Measurements from ENCODE around the gene TRAF3IP1. TPM values are rescaled to one million over a fixed set of nuclear protein-coding genes. Genes with fewer than 3 reads are reported as not detected.

TRAF3IP1 gene
- total and polyA plus RNA-seq, 2 of the 13 experiments (the other 11 are each of a cell fraction or from before 2014, with no cell fraction given) = 4.1 to 12.9 TPM

DNA sequence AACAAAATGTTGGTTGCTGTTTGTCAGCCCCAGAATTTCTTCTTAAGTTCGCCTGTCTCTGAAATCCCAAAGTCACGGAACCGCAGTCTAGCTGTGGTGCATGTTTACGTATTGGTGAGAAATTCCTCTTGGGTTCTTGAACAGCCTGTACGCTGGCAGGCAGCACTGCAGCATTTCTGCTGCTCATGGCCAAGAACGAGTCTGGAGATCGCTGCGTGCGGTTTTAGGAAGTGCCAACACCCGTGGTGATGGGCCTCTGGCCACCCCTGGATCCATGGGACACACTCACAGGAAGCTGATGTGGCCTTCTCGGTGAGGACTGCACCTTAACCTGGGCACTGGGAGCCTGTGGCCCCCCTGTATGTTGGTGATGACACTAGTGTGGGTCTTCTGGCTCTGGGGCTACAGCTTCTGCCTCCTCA is 130.1 kb downstream of the TRAF3IP1 start (continued):
- no peak for TF ChIP-seq FOXP1 (IDR thresholded peaks at IDR 0.05)
- no peak for TF ChIP-seq FOXP1 (CRISPR knock-in tag; IDR thresholded peaks at IDR 0.05)
- no peak for TF ChIP-seq MAF1 (CRISPR knock-in tag; IDR thresholded peaks at IDR 0.05; ENCODE audit: borderline replicate concordance)
- TF ChIP-seq ZNF605 (CRISPR knock-in tag; IDR thresholded peaks at IDR 0.05) = 0 out of 2 replicates have a peak, but pooled peaks have one; percentile 6
- TF ChIP-seq, protein P1, sequence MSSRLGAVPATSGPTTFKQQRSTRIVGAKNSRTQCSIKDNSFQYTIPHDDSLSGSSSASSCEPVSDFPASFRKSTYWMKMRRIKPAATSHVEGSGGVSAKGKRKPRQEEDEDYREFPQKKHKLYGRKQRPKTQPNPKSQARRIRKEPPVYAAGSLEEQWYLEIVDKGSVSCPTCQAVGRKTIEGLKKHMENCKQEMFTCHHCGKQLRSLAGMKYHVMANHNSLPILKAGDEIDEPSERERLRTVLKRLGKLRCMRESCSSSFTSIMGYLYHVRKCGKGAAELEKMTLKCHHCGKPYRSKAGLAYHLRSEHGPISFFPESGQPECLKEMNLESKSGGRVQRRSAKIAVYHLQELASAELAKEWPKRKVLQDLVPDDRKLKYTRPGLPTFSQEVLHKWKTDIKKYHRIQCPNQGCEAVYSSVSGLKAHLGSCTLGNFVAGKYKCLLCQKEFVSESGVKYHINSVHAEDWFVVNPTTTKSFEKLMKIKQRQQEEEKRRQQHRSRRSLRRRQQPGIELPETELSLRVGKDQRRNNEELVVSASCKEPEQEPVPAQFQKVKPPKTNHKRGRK (CRISPR knock-in tag; IDR thresholded peaks at IDR 0.05) = no peak
- TF ChIP-seq MBNL3 (CRISPR knock-in tag; conservative IDR thresholded peaks at IDR 0.05) = no peak
- TF ChIP-seq, protein P2, sequence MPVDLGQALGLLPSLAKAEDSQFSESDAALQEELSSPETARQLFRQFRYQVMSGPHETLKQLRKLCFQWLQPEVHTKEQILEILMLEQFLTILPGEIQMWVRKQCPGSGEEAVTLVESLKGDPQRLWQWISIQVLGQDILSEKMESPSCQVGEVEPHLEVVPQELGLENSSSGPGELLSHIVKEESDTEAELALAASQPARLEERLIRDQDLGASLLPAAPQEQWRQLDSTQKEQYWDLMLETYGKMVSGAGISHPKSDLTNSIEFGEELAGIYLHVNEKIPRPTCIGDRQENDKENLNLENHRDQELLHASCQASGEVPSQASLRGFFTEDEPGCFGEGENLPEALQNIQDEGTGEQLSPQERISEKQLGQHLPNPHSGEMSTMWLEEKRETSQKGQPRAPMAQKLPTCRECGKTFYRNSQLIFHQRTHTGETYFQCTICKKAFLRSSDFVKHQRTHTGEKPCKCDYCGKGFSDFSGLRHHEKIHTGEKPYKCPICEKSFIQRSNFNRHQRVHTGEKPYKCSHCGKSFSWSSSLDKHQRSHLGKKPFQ (CRISPR knock-in tag; IDR thresholded peaks at IDR 0.05; ENCODE audit: insufficient replicate concordance) = no peak
- TF ChIP-seq, protein P3, sequence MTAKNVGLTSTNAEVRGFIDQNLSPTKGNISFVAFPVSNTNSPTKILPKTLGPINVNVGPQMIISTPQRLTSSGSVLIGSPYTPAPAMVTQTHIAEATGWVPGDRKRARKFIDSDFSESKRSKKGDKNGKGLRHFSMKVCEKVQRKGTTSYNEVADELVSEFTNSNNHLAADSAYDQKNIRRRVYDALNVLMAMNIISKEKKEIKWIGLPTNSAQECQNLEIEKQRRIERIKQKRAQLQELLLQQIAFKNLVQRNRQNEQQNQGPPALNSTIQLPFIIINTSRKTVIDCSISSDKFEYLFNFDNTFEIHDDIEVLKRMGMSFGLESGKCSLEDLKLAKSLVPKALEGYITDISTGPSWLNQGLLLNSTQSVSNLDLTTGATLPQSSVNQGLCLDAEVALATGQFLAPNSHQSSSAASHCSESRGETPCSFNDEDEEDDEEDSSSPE (CRISPR knock-in tag; IDR thresholded peaks at IDR 0.05) = no peak
- TF ChIP-seq, protein P4, sequence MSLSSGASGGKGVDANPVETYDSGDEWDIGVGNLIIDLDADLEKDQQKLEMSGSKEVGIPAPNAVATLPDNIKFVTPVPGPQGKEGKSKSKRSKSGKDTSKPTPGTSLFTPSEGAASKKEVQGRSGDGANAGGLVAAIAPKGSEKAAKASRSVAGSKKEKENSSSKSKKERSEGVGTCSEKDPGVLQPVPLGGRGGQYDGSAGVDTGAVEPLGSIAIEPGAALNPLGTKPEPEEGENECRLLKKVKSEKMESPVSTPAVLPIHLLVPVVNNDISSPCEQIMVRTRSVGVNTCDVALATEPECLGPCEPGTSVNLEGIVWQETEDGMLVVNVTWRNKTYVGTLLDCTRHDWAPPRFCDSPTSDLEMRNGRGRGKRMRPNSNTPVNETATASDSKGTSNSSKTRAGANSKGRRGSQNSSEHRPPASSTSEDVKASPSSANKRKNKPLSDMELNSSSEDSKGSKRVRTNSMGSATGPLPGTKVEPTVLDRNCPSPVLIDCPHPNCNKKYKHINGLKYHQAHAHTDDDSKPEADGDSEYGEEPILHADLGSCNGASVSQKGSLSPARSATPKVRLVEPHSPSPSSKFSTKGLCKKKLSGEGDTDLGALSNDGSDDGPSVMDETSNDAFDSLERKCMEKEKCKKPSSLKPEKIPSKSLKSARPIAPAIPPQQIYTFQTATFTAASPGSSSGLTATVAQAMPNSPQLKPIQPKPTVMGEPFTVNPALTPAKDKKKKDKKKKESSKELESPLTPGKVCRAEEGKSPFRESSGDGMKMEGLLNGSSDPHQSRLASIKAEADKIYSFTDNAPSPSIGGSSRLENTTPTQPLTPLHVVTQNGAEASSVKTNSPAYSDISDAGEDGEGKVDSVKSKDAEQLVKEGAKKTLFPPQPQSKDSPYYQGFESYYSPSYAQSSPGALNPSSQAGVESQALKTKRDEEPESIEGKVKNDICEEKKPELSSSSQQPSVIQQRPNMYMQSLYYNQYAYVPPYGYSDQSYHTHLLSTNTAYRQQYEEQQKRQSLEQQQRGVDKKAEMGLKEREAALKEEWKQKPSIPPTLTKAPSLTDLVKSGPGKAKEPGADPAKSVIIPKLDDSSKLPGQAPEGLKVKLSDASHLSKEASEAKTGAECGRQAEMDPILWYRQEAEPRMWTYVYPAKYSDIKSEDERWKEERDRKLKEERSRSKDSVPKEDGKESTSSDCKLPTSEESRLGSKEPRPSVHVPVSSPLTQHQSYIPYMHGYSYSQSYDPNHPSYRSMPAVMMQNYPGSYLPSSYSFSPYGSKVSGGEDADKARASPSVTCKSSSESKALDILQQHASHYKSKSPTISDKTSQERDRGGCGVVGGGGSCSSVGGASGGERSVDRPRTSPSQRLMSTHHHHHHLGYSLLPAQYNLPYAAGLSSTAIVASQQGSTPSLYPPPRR (CRISPR knock-in tag; IDR thresholded peaks at IDR 0.05; ENCODE audit: borderline replicate concordance) = no peak
- peak; percentile 62 for TF ChIP-seq ZBTB38 (CRISPR knock-in tag; IDR thresholded peaks at IDR 0.05)
- TF ChIP-seq ZNF737 (CRISPR knock-in tag; IDR thresholded peaks at IDR 0.05; ENCODE audit: borderline replicate concordance) = no peak
- TF ChIP-seq ZNF138 (CRISPR knock-in tag; IDR thresholded peaks at IDR 0.05; ENCODE audit: low read depth) = no peak
- TF ChIP-seq POGZ (CRISPR knock-in tag; IDR thresholded peaks at IDR 0.05) = no peak
- 0 out of 2 replicates have a peak, but pooled peaks have one; percentile 43 for TF ChIP-seq ZNF749 (CRISPR knock-in tag; IDR thresholded peaks at IDR 0.05; ENCODE audit: borderline replicate concordance)
- TF ChIP-seq, protein P5, sequence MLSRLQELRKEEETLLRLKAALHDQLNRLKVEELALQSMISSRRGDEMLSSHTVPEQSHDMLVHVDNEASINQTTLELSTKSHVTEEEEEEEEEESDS (CRISPR knock-in tag; IDR thresholded peaks at IDR 0.05; ENCODE audit: borderline replicate concordance) = no peak
- TF ChIP-seq FOXO1 (CRISPR knock-in tag; IDR thresholded peaks at IDR 0.05) = no peak
- TF ChIP-seq, protein P6, sequence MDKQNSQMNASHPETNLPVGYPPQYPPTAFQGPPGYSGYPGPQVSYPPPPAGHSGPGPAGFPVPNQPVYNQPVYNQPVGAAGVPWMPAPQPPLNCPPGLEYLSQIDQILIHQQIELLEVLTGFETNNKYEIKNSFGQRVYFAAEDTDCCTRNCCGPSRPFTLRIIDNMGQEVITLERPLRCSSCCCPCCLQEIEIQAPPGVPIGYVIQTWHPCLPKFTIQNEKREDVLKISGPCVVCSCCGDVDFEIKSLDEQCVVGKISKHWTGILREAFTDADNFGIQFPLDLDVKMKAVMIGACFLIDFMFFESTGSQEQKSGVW (CRISPR knock-in tag; IDR thresholded peaks at IDR 0.05; ENCODE audit: borderline replicate concordance) = no peak
- TF ChIP-seq, protein P7, sequence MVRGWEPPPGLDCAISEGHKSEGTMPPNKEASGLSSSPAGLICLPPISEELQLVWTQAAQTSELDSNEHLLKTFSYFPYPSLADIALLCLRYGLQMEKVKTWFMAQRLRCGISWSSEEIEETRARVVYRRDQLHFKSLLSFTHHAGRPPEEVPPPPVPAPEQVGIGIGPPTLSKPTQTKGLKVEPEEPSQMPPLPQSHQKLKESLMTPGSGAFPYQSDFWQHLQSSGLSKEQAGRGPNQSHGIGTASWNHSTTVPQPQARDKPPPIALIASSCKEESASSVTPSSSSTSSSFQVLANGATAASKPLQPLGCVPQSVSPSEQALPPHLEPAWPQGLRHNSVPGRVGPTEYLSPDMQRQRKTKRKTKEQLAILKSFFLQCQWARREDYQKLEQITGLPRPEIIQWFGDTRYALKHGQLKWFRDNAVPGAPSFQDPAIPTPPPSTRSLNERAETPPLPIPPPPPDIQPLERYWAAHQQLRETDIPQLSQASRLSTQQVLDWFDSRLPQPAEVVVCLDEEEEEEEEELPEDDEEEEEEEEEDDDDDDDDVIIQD (CRISPR knock-in tag; IDR thresholded peaks at IDR 0.05; ENCODE audit: low read depth) = no peak
